Suppressor macrophage (primary cell): ENCODE measurements around the gene NLN.
A peak's percentile ranks its signal among the peaks of the same experiment; 100 is the strongest.
"Not testable (repeated sequence)": the region's sequence is repeated elsewhere in the genome, so short reads cannot be mapped to it uniquely, and the experiment has no call there.

Source experiments
- DNase-seq, 4 experiments: peaks; one replicate each; pipeline ENCODE4 v3.0.0-alpha.2; 2020 to 2022

NLN gene

GRCh38 chr5:65732046-65732445 lies 10.0 kb downstream of the NLN start:
- DNase-seq, result peak; percentile 70 to 91 (median 85)

GRCh38 chr5:65734196-65734775 lies 12.3 kb downstream of the NLN start:
- DNase-seq, result peak in 3 of 4 experiments; percentile 32 to 71 (median 69)

DNA sequence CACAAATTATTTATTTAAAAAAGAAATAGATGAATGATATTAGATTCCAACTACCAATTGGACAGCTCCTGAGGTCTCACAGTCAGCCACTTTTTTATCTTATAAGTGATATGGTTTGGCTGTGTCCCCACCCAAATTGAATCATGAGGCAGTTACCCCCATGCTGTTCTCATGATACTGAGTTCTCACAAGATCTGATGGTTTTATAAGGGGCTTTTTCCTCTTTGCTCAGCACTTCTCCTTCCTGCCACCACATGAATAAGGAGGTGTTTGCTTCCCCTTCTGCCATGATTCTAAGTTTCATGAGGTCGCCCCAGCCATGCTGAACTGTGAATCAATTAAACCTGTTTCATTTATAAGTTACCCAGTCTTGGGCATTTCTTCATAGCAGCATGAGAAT lies 12.9 kb downstream of the NLN start:
- peak; percentile 52 to 74 (median 68) for DNase-seq

- no peak for DNase-seq
These were observed 14.0 kb downstream of the NLN start for GRCh38 chr5:65736011-65736410.

- no peak for DNase-seq
These were observed 15.8 kb downstream of the NLN start for GRCh38 chr5:65737842-65738241.

DNA sequence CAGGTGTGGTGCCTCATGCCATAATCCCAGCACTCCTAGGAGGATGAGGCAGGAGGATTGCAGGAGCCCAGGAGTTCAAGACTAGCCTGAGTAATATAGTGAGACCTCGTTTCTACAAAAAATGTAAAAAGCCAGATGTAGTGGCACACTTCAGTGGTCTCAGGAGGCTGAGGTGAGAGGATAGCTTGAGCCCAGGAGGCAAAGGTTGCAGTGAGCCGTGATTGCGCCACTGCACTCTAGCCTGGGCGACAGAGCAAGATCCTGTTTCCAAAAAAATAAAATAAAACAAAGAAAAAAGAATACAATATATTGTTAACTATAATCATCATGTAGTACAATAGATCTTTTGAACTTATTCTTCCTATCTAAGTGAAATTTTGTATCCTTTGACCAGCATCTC lies 16.3 kb downstream of the NLN start:
- no peak for DNase-seq

- DNase-seq, result no peak
These were observed 17.2 kb downstream of the NLN start for GRCh38 chr5:65739162-65739561.

GRCh38 chr5:65742565-65743231 lies 20.7 kb downstream of the NLN start:
- DNase-seq, result peak; percentile 28 to 68 (median 52)

DNA sequence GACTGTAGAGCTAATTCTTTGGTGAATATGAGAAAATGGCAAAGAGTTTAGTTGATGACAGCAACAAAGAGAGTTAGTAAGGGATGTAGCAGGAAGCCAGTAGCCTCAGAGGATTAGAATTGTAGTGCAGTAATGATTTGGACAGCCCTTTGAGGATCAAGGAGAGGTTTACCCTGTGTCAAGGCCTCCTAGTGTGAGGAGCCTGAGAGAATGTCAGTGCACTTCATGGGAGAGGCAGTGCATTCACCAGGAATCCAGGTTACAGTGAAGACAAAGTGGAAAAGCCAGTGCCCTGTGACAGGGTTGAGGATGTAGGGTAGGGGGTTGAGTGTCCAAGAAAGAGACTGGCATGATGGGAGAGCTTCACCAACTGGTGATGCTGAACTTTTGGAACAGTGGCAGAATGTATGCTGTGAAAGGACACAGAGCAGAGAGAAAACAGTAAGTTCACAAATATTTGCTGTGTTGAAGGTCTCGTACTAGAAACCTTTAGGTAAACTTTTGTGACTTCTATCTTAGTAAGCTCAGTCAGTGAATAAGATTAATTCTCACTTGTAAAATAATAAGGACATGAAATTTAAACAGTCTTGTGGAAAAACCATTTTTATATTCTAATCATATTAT lies 27.3 kb downstream of the NLN start:
- no peak for DNase-seq

DNA sequence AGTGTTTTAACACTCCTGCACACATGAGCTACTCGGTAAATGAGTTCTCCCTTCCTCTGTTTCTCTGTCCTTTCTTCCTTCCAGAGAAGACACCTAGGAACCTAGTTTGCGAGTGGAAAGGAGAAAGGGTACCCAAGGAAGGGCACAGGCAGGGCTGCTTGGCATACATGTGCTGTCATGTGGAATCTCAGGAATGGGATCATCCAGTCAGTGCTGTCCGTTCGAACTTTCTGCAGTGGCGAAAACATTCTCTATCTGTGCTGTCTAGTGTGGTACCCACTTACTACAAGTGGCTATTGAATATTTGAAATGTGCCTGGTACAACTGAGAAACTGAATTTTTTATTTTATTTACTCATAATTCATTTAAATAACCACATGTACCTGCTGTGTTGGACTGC lies 28.0 kb downstream of the NLN start:
- DNase-seq, result no peak

DNA sequence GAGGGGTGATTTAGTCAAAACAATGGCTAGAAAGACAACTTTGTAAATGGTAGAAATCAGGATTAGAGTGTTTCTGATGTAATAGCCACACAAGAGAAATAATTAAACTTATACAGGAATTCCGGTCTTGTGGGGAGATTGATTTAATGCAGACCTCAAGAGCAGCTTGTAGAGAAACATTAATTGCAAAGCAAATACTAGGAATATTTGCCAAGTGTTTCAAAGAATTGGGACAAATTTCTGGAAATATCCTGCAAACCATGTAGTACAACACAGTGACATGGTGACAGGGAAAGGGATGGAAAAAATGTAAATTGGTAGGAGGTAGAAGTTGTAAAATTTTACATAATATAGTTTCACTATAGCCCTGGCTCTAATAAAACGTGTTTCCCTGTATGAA lies 28.9 kb downstream of the NLN start:
- DNase-seq, result no peak

DNA sequence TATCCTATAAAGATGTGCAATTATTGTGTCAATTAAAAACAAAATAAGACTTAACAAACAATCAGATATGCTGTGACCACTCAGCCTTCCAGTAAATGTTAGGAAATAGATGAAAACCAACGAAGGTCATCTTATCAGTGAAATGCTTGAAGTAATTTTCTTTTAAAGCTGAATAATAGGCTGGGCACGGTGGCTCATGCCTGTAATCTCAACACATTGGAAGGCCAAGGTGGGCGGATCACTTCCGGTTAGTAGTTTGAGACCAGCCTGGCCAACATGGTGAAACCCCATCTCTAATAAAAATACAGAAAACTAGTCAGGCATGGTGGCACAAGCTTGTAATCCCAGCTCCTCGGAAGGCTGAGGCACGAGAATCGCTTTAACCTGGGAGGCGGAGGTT lies 31.2 kb downstream of the NLN start:
- DNase-seq, result no peak

DNA sequence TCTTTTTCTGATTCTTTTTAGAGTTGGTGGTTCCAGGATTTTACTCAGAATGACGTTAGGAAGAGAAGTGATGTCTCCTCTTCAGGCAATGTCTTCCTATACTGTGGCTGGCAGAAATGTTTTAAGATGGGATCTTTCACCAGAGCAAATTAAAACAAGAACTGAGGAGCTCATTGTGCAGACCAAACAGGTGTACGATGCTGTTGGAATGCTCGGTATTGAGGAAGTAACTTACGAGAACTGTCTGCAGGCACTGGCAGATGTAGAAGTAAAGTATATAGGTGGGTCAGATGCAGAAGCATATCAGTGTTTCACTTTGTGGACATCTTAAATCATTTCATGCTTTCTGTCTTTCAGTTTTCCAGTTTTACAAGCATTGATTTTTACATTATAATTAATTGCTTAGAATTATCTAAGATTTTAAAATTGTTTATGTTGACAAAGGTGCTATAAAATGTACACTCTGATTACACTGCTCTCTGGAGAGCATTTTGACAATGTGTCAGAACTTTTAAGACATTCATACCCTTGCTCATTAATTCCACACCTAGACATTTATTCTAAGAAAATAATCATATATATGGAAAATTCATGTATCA lies 36.6 kb downstream of the NLN start:
- DNase-seq, result no peak

DNA sequence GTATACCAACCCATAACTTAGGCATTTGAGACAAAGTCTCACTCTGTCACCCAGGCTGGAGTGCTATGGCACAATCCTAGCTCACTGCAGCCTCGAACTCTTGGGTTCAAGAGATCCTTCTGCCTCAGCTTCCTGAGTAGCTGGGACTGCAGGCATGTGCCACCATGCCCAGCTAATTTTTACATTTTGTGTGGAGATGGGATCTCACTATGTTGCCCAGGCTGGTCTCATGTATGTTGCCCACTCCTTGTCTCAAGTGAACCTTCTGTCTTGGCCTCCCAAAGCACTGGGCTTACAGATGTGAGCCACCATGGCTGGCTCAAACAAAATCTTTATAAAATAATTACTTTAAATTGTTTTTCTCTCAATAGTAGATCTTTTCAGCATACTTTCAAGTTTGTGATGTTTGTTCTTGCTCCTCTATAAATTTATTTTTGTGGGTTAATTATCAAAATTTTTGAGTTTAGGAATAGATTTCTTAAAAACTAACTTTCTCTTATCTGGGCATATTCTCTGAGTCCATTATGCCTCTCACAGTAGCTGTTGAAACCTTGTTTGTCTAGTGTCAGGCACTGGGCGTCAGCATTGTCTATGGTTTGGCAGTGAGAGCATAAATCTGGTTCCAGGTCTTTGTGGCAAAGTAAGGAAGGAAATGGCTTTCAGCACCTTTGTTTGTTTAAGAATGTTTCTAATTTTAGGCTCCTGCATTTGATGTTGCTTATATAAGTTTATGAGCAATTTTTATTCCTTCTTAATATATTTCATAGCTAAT lies 38.7 kb downstream of the NLN start:
- peak in 3 of 4 experiments; percentile 5 to 13 (median 11) for DNase-seq

DNA sequence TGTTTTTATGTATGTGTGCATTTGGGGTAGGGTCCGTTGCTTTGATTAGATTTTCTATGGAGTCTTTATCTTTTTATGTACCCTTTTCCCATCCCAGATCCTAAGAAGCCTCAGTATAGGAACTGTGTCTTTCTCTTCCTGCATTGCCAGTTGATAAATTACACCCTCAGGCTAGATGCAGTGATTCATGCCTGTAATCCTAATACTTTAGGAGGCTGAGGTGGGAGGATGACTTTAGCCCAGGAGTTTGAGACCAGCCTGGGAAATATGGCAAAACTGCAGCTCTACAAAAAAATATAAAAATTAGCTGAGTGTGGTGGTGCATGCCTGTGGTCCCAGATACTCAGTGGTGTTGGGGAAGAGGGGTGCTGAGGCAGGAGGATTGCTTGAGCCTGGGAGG lies 40.2 kb downstream of the NLN start:
- DNase-seq, result no peak

- no peak for DNase-seq
These were observed 43.6 kb downstream of the NLN start for GRCh38 chr5:65765582-65765981.

- peak in 3 of 4 experiments; percentile 6 to 41 (median 10) for DNase-seq
These were observed 44.2 kb downstream of the NLN start for GRCh38 chr5:65766175-65766574.

- no peak for DNase-seq
These were observed 44.8 kb downstream of the NLN start for GRCh38 chr5:65766781-65767180.

DNA sequence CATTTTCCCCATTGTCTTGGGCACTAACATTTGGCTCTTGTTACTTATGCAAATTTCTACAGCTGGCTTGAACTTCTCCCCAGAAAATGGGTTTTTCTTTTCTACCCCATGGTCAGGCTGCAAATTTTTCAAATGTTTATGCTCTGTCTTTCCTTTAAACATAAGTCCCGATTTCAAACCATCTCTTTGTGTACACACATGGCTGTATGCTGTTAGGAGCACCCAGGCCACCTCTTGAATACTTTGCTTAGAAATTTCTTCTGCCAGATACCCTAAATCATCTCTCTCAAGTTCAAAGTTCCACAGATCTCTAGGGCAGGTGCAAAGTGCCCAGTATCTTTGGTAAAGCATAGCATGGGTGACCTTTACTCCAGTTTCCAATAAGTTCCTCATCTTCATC lies 45.6 kb downstream of the NLN start:
- no peak for DNase-seq

DNA sequence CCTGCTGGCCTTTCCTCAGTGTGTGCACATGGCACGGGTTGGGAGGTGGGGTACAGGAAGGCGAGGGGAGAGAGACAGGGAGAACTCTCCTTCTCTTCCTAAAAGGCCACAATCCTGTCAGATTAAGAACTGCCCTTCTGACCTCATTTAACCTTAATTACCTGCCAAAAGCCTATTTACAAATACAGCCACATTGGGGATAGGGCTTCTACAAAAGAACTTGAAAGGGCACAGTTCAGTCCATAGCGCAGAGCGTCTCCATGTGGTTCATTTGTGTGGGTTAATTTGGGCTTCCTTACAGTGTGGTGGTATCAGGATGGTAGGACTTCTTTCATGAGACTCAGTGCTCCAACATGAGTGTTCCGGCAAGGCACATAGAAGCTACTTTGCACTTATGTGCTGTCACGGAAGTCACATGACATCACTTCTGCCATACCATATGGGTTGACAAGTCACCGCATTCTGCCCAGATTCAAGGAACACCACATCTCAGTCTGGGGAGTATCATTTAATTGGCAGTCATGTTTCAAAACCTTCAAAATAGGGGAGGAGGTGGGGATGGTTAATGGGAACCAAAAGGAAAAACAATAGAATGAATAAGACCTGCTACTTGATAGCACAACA lies 46.8 kb downstream of the NLN start:
- no peak for DNase-seq

DNA sequence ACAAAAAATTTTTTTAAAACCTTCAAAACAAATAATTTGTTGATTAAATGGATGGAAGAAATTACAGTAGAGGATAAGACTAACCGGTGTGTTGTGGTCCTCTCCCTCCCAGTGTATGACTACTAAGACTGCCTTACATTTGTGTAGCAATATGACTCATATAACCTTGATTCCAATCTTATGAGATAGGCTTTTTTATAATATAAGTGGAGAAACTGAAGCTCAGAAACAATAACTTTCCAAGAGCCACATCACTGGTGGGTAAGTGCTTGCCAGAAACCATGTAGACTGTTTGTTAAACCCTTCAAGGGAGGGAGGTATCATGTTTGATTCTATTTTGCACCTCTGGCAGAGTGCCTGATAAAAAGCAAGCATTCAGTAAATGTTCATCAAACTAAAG lies 47.5 kb downstream of the NLN start:
- no peak for DNase-seq

DNA sequence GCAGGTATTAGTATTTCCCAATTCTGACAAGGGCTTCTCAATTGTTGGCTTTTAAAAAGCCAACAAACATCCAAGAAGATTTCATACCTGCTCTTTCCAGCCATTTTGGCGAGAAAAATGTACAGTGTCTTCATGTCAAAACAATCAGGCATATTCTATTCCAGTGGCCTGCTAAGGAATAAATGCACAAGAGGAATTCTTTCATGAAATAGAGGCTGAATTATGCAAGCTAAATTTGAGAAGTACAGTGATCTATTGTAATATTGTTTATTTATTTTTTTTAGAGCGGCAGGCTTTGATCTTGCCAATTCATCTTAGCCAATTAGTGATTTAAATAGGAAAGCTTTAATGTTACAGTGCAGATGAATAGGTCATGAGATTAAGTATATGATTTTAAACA lies 49.3 kb downstream of the NLN start:
- no peak for DNase-seq

DNA sequence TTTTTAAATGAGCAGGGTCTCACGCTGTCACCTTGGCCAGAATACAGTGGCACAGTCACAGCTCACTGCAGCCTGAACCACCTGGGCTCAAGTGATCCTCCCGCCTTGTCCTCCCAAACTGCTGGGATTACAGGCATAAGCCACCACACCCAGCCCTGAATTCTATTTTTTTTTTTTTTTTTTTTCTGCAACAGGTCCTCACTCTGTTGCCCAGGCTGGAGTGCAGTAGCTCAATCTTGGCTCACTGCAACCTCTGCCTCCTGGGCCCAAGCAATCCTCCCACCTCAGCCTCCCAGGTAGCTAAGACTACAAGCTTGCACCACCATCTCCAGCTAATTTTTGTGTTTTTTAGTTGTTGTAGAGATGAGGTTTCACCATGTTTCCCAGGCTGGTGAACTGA lies 51.0 kb downstream of the NLN start:
- DNase-seq, result not testable (repeated sequence)
